ENCODE results near the gene ABI3.

GRCh38 chr17:49183801-49184200 lies 26.7 kb upstream of the ABI3 start:
- TF ChIP-seq CTCF (IDR thresholded peaks at IDR 0.05; ENCODE audit: poor library complexity, severe bottlenecking) (no peak), EZH2 (IDR thresholded peaks at IDR 0.05; ENCODE audit: borderline replicate concordance, insufficient read depth, low read length, poor library complexity, severe bottlenecking) (no peak), POLR2AphosphoS5 (IDR thresholded peaks at IDR 0.05) (no peak)
